Dermis blood vessel endothelial cell (primary cell): ENCODE data around the gene CXCL6. TPM values are rescaled to one million over a fixed set of nuclear protein-coding genes. Genes with fewer than 3 reads are reported as not detected.

Source experiments
- DNase-seq: peaks from one replicate; pipeline ENCODE4 v3.0.0; 2010
- total RNA-seq: library from RNA; depleted of rRNA; stranded (reverse); fragments of >200 nt; gene quantifications from 2 replicates; pipeline ENCODE4 v1.2.3, GENCODE V29; 2014

The CXCL6 gene
- total RNA-seq, 1 donor from 2014 or later = 0.68 TPM

DNA sequence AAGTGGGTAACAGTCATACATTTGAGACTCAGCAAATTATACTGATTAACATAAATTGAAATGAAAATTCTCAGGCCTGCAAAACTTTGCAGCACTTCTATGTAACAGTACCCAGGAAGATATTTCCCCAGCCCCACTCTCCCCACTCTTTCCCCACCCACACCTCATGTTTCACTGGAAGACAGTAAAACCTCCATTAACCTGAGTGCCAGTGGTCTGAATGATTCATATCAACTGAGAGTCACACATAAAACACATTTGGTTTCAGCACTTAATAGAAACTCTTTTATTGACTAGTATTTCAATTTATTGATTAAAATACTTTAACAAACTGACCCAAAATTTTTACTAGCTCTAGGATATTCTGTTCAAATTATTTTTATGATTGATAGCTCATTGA lies 6.9 kb downstream of the CXCL6 start:
- no peak for DNase-seq

DNA sequence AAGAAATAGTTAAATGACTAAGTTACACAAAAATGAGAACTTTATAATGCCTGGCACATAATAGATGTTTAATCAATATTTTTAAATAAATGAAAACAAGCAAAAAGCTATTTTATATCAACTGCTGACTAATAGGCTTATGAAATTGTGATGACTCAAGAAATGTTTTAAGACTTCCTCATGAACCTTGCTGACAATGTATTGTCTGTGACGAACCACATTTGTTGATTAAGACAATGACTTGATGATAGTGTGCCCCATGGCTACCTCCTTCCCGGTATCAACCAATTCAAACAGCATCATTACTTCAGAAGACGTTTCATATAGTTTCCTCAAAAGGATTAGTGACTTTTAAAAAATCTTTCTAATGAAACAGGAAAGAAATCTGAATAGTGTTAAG lies 7.9 kb downstream of the CXCL6 start:
- DNase-seq = peak; percentile 71

DNA sequence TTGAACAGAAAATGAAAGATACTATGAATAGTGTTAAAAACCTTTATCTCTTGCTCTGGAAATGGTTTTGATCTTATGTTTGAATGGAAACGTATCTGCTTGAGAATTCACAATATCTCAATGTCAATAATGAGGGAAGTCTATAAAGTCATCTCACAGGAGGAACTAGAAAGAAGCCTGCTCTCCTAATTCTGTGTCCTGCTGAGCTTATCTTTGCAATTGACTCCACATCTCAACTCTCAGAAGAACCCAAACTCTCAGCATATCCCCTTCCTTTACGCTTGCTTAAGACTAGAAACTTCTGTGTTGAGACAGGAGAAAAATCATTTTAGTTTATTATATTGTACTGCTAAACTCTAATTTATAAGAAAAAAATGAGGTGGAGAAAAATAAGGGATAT lies 8.3 kb downstream of the CXCL6 start:
- DNase-seq = no peak

DNA sequence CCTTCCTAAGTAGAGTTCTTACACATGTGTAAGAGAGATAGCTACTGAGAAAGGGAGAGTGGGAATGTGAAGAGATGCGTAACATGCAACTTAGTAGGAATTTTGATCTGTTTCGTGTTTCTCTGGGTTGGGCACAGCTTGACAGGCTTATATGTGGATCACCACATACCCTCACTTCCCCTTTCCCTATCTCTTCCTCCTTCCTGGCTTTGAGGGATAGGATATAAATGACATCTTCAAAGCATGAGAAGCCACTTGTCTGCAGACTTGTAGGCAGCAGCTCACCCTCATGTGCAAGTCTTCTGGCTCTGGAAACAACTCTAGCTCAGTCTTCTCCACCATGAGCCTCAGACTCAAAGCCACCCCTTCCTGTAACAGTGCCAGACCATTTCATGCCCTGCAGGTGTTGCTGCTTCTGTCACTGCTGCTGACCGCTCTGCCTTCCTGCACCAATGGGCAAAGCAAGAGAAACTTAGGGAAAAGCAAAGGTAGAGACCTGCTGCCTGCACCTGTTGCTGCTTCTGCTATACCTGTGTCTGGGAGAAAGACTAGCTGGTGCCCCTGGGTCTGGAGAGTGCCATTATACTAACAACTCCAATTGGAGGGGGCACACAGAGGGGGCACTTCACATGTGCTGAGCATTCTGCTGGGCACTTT lies 11.2 kb downstream of the CXCL6 start:
- no peak for DNase-seq

DNA sequence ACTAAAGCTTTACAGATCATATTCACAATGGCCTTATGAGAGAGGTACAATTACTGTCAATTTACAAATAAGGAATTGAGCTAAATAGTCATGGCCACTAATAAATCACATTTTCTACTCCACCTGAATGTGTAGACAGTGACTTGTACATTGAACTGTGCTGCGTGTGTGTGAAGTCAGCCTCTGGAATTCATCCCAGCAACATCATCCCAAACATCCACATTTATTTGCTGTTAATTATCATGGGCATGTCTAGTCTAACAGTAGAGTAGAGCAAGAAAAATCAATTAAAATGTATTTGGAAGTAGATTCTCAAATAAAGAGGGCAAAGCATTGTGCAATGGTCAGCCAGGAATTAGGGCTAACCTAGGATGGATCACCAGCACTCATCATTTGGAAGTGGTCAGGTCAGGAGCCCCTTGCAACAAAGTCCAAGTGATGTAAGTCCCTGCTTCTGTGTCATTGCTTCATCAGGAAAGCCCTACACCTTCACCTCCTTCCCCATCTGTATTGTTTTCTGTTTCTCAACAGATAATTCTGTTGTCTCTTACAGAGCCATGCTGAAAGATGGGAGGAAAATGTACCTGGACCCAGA lies 11.8 kb downstream of the CXCL6 start:
- no peak for DNase-seq

DNA sequence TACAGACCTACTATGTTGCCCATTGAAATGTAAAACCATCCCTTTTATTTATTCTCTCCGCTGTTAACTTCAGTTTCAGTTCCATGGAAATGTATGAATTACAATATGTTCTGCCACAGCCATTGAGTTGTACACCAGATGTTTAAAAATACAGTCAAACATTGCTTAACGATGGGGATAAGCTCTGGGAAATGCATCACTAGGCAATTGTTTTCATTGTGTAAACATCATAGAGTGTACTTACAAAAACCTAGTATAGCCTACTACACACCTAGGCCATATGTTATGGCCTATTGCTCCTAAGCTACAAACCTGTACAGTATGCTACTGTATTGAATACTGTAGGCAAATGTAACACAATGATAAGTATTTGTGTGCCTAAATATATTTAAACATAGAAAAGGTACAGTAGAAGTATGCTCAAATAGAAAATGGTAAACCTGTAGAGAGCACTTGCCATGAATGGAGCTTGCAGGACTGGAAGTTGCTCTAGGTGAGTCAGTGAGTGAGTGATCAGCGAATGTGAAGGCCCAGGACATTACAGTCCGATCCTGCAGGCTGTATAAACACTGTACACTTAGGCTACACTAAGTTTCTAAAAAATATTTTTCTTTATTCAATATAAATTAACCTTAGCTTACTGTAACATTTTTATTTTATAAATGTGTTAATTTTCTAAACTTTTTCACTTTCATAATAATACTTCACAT lies 13.9 kb downstream of the CXCL6 start:
- no peak for DNase-seq

DNA sequence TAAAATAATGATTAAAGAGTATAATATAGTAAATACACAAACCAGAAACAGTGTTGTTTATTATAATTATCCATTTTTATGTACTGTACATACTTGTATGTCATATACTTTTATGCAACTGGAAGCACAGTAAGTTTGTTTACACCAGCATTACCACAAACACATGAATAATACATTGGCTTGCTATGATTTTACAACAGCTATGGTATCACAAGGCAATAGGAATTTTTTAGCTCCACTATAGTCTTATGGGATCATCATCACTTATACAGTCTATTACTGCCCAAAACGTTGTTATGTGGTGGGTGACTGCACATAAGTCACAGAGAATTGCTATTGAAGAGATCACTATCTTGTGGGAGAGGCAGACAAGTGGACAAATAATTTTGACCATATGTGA lies 14.8 kb downstream of the CXCL6 start:
- no peak for DNase-seq

DNA sequence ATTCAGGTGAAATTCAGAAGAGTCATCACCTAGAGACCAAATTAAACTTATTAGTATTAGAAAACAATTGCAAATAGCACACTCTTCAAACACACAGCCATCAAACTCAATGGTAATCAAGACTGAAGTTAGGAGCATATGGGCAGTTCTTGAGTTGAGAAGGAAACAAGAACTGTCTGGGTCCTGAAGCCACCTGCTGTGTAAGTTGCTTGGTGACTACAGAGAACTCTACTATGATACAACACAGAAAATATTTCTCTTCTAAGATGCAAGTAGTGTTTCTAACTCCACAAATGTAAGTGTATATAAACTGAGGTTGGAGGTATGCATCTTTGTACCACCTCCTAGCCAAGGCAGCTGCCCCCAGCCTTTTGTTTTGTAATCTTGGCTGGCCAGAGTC lies 16.3 kb downstream of the CXCL6 start:
- no peak for DNase-seq

DNA sequence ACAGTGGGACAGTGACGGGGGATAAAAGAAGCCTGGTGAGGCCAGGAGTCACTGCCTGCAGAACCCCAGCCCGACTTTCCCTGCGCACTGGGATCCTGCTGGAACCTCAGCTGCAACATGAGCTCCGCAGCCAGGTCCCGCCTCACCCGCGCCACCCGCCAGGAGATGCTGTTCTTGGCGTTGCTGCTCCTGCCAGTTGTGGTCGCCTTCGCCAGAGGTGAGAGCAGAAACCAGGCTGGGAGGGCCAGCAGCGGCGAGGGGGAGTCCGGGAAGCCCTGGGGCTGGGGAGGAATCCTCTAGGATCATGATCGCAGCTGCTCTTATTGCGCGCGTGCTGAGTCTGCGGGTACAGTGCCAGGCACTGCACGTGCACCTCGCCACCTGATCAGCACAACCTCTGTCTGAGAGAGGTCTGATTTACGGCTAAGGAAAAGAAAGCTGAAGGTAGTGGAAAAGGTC lies 16.8 kb downstream of the CXCL6 start, which contains the start of gene PF4V1:
Gene PF4V1, plus strand, starts transcription at position 51 of the 459 bp plus-strand sequence. Its CDS starts 67 bp downstream, at position 118.
- peak; percentile 37 for DNase-seq

DNA sequence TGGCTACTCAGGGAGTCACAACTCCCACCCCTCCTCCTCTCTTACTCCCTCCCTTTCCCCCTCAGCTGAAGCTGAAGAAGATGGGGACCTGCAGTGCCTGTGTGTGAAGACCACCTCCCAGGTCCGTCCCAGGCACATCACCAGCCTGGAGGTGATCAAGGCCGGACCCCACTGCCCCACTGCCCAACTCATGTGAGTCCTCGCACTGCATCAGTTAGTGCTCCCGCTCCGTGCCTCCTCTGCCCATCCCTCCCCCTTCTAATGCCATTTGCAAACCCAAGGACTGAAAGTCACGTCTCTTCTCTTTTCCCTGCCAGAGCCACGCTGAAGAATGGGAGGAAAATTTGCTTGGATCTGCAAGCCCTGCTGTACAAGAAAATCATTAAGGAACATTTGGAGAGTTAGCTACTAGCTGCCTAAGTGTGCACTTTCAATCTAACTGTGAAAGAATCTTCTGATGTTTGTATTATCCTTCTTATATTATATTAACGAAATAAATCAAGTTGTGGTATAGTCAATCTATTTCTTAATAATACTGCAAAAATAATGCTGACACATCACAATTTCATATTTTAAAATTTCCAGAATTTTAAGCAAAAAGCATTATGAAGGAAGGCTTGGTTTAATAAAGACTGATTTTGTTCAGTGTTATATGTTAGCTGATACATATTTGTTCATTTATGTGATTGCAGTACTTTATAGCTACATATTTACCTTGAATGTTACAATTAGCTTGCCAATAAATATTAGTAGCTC lies 17.4 kb downstream of the CXCL6 start:
- DNase-seq = no peak

DNA sequence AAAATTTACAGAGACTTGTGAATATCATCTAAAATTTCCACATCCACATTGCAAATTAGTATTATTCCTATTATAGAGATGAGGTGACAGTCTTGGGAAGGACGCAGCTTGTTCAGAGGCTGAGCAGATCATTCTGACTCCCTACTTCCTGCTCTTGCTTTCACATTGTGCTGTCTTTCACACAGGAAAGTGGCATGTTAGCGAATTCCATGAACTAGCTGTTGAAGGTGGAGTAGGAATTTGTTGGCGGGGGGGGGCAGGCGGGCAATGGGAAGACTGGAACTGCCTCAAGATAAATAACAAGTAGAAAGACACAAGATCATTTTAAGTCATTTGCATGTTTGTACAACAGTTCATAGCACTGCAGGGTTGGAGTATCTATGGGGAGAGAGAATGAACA lies 18.9 kb downstream of the CXCL6 start:
- DNase-seq = peak; percentile 69

DNA sequence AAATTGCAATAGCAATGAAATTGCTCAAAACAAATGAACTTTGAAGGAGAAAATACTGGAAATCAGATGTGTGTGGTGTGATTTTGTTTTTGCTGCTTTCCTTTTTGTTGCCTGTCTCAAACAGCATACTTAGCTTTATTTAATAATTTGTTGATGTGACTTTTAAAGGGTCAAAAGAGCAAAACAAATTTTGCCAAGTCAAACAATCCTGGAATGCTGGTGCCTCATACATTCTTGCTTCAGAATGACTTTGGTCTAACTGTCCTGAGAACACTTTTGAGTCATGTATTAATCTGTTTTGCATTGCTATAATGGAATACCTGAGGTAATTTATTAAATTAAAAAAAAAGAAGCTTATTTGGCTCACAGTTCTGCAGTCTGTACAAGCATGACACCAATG lies 20.0 kb downstream of the CXCL6 start:
- DNase-seq = peak; percentile 64

DNA sequence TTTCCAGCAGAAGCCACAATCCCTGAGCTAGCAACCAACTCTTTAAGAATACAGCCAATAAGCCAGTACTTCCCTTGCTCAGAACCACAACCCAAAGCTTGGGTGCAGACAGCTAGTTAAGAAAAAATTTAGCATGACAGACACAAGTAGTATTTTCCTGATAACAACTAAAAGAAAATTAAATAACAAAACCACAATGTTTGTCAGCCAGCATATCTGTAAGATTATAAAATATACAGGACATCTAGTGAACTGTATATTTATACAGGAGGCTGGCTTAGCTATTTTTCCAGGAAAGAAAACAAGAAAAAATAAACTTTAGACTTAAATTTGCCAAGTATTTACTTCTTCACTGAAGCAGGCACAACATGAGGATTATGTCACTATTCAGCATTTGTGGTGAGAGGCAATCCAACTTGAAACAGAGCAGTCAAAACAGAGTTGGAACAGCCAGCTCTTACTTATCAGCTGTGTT lies 23.2 kb downstream of the CXCL6 start:
- no peak for DNase-seq

DNA sequence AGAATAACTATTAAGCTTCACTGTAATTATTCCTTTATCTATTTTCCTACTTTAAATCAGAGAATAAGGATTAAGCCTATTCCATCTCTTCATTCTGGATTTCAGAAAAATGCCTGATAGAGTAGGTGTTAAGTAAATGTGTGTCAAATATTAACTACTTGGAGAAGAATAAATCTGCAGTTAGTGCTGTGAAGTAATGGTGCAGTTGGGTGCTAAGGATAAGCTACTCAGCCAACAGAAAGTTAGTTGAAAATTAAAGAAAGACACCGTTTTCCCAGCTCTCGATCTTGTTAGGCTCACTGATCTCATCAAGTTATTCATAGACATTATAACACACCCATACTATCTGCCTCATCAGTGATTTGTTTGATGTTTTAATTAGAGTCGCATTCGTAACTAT lies 23.7 kb downstream of the CXCL6 start:
- no peak for DNase-seq

DNA sequence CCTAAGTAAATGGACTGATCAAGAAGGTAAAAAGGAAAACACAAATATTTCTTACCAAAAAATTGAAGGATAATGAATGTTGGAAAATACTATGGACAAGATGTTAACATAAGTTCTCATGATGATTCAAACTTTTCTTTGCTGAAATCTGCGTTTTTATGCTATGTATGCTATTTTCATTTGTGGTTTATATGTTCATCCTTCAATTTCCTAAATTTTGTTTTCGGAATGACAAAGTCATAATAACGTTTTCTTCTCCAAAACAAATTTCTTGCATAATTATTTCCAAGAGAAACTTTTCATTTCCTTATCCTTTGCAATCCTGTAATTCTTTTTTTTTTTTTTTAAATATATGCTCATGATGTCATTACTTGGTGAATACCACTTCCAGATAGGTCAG lies 24.4 kb downstream of the CXCL6 start:
- no peak for DNase-seq

DNA sequence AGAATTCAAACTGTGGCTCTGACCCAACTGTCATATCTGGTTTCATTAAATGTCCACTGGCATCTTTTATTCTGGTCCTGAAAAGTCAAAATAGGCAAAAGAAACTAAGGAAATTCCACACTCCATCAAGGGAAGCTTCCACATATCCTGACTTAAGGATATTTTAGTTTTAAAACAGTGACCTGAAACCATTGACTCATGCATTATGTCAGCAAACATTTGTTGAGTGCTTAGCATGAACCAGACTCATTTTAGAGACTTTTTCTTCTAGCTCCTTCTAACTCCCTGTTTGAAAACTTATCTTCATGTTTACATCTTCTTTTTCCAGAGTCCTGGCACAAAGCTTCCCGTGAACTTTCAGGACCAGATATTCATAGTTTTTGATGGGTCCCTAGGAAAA lies 25.8 kb downstream of the CXCL6 start:
- DNase-seq = peak; percentile 19

DNA sequence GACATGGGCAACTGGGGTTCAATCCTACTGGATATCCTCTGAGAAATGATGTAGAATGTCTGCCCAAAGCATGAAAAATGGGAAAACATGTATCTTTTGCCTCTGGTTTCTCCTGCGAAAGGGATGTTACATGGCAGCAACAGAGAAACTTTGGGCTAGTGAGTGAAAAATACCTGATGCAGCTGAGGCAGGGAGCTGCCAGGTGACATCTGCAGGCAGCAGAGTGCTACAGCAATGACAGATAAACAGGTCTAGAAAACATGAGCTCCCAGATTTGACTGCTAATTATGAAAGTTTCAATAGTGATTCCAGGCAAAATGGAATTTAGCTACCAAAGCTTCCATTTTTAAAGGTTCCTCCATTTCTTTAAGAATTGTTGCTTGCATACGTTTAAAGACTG lies 27.9 kb downstream of the CXCL6 start:
- DNase-seq = peak; percentile 58

DNA sequence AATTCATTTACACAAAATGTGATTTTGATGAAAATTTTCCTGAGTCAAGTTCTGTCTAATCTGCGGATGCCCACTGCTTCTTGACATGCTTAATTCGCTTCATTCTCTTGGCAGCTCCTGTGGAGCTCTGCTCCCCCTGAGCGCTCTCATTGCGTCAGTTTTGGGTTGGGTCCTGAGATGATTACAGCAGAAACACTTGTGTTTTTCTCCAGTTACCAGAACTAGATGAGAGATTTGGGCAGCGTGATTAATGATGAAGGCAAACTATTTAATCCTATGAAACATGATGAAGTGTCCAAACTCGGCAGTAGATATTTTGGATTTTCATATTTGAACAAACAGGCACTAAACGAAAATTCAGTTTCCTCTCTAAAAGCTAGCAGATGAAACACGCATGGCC lies 28.5 kb downstream of the CXCL6 start:
- no peak for DNase-seq

DNA sequence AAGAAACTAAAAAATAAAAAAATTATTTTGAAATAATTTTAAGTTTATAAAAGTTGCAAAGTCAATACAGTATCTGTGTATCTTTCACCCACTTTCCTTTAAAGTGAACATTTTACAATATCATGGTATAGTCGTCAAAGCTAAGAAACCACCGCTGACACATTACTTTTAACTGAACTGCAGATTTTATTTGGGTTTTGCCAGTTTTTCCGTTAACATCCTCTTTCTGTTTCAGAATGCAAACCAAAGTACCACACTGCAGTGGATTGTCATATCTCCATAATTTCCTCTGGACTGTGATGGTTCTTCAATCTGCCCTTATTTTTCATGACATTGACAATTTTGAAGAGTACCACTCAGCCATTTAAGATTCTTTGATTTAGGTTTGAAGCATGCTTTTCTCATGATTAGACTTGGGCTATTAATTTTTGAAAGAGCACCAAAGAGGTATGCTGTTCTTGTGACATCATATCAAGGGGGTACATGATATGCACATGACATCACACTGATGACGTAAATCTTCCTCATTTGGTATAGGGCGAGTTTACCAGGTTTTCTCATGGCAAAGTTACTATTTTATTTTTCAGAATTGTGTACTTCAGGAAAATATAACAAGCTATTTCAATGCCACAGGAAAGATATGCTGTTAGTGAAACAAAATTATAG lies 29.1 kb downstream of the CXCL6 start:
- DNase-seq = no peak

DNA sequence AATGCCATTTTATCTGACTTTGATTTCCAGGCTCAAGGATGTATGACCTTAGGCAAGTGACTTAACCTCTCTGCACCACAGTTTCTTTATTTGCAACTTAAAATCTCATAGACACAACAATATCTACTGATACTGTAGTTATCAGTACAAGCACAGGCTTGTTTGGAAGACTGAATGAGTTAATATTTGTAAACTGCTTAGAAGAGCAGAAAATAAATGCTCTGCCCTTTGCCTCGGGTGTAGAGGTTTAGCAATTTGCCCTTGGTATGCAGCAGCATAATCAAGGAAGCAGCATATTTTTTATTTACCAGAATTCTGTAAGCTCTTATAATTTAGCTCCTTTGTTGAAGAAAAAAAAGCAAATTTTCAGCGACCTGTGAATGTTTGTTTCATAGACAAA lies 29.8 kb downstream of the CXCL6 start:
- DNase-seq = no peak

DNA sequence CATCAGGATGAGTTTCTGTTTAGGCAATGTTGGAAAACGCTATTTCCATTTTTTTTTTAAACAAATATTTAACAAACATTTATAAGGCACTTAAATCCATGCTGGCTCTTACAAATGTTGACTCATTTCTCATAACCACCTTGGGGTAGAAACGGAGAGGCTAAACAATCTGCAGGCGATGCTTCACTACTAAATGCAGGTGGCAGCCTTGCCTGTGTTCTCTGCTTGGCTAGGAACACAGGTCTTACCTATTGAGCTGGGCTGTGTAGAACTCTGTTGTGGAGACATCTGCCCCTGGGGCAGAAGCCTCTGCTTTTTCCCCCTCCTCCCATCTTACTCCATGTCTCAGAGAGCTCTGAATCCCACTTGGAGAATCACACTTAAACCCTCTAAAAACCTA lies 31.3 kb downstream of the CXCL6 start:
- peak; percentile 43 for DNase-seq
